Esophagus muscularis mucosa (tissue), 4 donors: ENCODE data around the gene TAPT1. TPM values are rescaled to one million over a fixed set of nuclear protein-coding genes. Genes with fewer than 3 reads are reported as not detected.

Experiments used
- DNase-seq: peaks from one replicate; pipeline ENCODE4 v3.0.0-alpha.2; 2017; ENCODE audit errors: extremely low spot score
- H3K27ac ChIP-seq, 4 donors: fragments of 200-600 bp; sonication (generic); replicated peaks in 1 of 4; 1 replicate in 3 of 4; 2 replicates in 1 of 4; pipeline ENCODE4 v1.5.1; 2016 to 2019; ENCODE audit warnings: mild to moderate bottlenecking in 1 of 4
- H3K27me3 ChIP-seq, 4 donors: fragments of 200-600 bp; sonication (generic); one replicate each; pipeline versions ENCODE4 v1.5.1 to v1.6.0; 2016 to 2019
- H3K36me3 ChIP-seq, 4 donors: fragments of 200-600 bp; sonication (generic); one replicate each; pipeline ENCODE4 v1.5.1; 2016 to 2019
- H3K4me1 ChIP-seq, 4 donors: fragments of 200-600 bp; sonication (generic); one replicate each; pipeline ENCODE4 v1.5.1; 2016 to 2019
- H3K4me3 ChIP-seq, 4 donors: fragments of 200-600 bp; sonication (generic); 1 replicate in 2 of 4; 2 replicates in 2 of 4; pipeline ENCODE4 v1.5.1; 2016 to 2019; ENCODE audit warnings: mild to moderate bottlenecking in 4 of 4, moderate library complexity in 1 of 4
- H3K9me3 ChIP-seq, 4 donors: fragments of 200-600 bp; sonication (generic); 1 replicate in 3 of 4; 2 replicates in 1 of 4; pipeline ENCODE4 v1.5.1; 2016 to 2019
- EP300 ChIP-seq: sonication (generic); formaldehyde crosslinking; IDR thresholded peaks from one replicate; pipeline ENCODE4 v1.6.1; 2017; ENCODE audit warnings: antibody characterized with exemption
- POLR2A ChIP-seq: fragments of 450-650 bp; IDR thresholded peaks from one replicate; pipeline ENCODE4 v1.6.1; 2017; ENCODE audit warnings: antibody characterized with exemption, moderate library complexity, mild to moderate bottlenecking, low read depth
- POLR2AphosphoS5 ChIP-seq, 2 donors: sonication (generic); formaldehyde crosslinking; IDR thresholded peaks; one replicate each; pipeline ENCODE4 v1.6.1; 2017; ENCODE audit warnings: antibody characterized with exemption in 2 of 2
- WGBS: methylation state at CpG from one replicate; pipeline ENCODE4 v1.1.5; 2018; 5-methylcytosine and 5-hydroxymethylcytosine counted together
- intact Hi-C: fragments of 100-400 bp; cut with DNase I; formaldehyde crosslinking; loops from one replicate; pipeline ENCODE4 v1.15.1; 2023
- total RNA-seq, 4 donors: library from RNA; depleted of rRNA; stranded (reverse); fragments of >200 nt; gene quantifications; one replicate each; pipeline versions ENCODE4 v1.1.0 to v1.2.1, GENCODE V29; 2016
- TF ChIP-seq, protein P1 (sequence below), 3 experiments: fragments of 200-600 bp in 2 of 3; fragments of 450-650 bp in 1 of 3; sonication (generic) in 2 of 3; IDR thresholded peaks; one replicate each; pipeline ENCODE4 v1.5.1; 2017 to 2019; ENCODE audit warnings: antibody characterized with exemption in 3 of 3, mild to moderate bottlenecking in 2 of 3, moderate library complexity in 1 of 3

Gene TAPT1
- total RNA-seq, 4 donors from 2014 or later = 18.1 to 27.4 (median 21.6) TPM

DNA sequence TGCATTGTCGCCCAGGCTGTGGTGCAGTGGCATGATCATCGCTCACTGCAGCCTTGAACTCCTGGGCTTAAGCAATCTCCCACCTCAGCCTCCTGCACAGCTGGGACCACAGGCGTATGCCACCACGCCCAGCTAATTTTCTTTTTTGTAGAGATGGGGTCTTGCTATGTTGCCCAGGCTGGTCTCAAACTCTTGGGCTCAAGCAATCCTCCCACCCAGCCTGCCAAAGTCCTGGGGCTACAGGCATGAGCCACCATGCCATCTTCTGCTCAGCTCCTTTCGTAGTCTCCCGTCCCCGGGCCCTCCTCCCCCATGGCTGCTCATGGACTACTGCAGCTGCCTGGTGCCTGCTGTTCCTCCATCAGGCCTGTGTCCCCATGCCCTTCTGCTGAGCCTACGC, 58.1 kb downstream of the TAPT1 start:
- WGBS = 90% methylated on average over 8 of the region's 8 CpGs
- intact Hi-C loops = no loop called here
- H3K4me1 ChIP-seq = no peaks in the 10 kb centered on the region
- peaks cover 42 to 95% (median 71%) of the 10 kb centered on the region in 4 donors for H3K36me3 ChIP-seq
- no peak overlapping the region for H3K4me3 ChIP-seq
- DNase-seq = no peak
- H3K9me3 ChIP-seq = no peaks in the 10 kb centered on the region
- H3K27ac ChIP-seq = no peak overlapping the region
- TF ChIP-seq EP300 (no peak), POLR2AphosphoS5 (IDR thresholded peaks at IDR 0.05) (no peak), POLR2A (no peak)
- no peaks in the 10 kb centered on the region for H3K27me3 ChIP-seq

DNA sequence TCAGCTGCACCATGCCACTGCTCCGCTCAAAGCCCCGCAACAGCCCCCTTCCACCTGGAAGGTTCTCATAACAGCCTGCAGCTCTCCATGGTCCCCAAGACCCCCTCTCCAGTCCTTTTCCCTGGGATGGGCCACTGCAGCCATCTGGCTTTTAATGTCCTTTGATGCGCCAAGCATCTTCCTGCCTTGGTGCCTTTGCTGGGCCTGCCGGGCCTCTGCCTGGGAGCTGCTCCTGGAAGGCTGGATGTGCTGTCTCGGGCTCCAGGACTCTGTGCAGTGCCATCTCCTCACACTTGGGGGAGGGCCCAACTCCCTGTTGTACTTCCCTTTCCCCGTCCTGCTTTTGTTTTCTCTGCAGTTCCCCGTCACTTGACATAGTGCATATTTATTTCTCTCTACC, 60.3 kb downstream of the TAPT1 start:
- DNase-seq = no peak
- no peak overlapping the region for H3K4me3 ChIP-seq
- no peaks in the 10 kb centered on the region for H3K9me3 ChIP-seq
- TF ChIP-seq POLR2AphosphoS5 (IDR thresholded peaks at IDR 0.05) = no peak
- TF ChIP-seq, protein P1, sequence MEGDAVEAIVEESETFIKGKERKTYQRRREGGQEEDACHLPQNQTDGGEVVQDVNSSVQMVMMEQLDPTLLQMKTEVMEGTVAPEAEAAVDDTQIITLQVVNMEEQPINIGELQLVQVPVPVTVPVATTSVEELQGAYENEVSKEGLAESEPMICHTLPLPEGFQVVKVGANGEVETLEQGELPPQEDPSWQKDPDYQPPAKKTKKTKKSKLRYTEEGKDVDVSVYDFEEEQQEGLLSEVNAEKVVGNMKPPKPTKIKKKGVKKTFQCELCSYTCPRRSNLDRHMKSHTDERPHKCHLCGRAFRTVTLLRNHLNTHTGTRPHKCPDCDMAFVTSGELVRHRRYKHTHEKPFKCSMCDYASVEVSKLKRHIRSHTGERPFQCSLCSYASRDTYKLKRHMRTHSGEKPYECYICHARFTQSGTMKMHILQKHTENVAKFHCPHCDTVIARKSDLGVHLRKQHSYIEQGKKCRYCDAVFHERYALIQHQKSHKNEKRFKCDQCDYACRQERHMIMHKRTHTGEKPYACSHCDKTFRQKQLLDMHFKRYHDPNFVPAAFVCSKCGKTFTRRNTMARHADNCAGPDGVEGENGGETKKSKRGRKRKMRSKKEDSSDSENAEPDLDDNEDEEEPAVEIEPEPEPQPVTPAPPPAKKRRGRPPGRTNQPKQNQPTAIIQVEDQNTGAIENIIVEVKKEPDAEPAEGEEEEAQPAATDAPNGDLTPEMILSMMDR (IDR thresholded peaks at IDR 0.05) = no peak
- no peak for TF ChIP-seq POLR2A
- no peak for TF ChIP-seq EP300
- peaks cover 51 to 91% (median 78%) of the 10 kb centered on the region in 4 donors for H3K36me3 ChIP-seq
- no peaks in the 10 kb centered on the region for H3K4me1 ChIP-seq
- WGBS = 95% methylated on average over 7 of the region's 7 CpGs
- no peaks in the 10 kb centered on the region for H3K27me3 ChIP-seq
- intact Hi-C loops = no loop called here
- no peak overlapping the region for H3K27ac ChIP-seq

DNA sequence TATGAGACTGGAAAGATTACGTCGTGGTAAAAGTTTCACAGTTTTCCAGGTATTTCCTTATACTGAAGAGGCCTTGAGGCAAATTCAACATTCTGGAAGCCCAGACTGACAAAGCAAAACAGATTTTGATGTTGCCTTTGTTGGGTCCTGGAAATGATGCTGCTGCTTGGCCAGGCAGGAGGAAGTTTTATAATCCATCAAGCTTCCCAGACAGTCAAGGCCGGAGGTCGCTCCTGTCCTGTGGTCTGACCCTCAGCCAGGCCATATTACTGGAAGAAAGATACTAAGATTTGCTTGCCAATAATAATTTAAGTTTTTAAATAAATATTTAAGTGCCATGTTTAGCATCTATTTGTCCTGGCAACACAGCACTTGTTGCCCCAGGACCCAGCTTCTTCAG, 63.4 kb downstream of the TAPT1 start:
- no peak overlapping the region for H3K27ac ChIP-seq
- intact Hi-C loops = no loop called here
- no peak for DNase-seq

DNA sequence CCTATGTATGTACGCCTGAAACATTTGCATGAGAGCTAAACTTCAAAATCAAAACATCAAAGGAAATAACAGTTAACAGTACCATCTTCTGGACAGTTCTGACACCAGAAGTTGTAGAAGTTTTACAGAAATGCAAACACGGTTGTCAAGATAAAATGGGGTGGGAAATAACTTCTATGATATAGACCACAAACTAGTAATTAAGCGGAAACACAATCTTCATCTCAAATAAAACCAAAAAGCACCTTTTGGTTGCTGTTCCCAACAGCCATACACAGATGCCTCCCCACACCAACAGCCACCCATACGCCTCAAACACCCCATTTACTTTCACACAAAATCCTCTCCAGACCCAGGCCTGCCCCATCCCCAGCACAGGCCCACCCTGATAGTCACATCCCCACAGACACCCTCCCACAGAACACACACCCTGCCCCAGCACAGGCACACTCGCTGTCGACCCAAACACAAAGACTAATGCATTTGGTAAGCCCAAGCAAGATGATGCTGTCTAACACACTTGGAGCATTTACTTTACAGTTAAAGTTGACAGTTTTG, 64.3 kb downstream of the TAPT1 start:
- H3K9me3 ChIP-seq = no peaks in the 10 kb centered on the region
- no peak overlapping the region for H3K27ac ChIP-seq
- peaks cover 42 to 61% (median 52%) of the 10 kb centered on the region in 4 donors for H3K36me3 ChIP-seq
- peaks cover 0 to 5% (median 0%) of the 10 kb centered on the region in 4 donors for H3K4me1 ChIP-seq
- no peak for DNase-seq
- no peak overlapping the region for H3K4me3 ChIP-seq
- WGBS = 72% methylated on average over 6 of the region's 6 CpGs
- no peaks in the 10 kb centered on the region for H3K27me3 ChIP-seq
- TF ChIP-seq POLR2AphosphoS5 (IDR thresholded peaks at IDR 0.05) (no peak), EP300 (no peak), POLR2A (no peak)
- TF ChIP-seq, protein P1 (IDR thresholded peaks at IDR 0.05) = no peak
- intact Hi-C loops = no loop called here

More for the DNA sequence above, 63.4 kb downstream of the TAPT1 start:
- Histone ChIP-seq H3K4me1 (peaks cover 0 to 4% (median 0%) of the 10 kb centered on the region in 4 donors), H3K4me3 (no peak overlapping the region), H3K27me3 (no peaks in the 10 kb centered on the region), H3K9me3 (no peaks in the 10 kb centered on the region), H3K36me3 (peaks cover 46 to 68% (median 56%) of the 10 kb centered on the region in 4 donors)
- WGBS = 84% methylated on average over 4 of the region's 4 CpGs
- TF ChIP-seq, protein P1 (IDR thresholded peaks at IDR 0.05) = no peak
- no peak for TF ChIP-seq POLR2AphosphoS5 (IDR thresholded peaks at IDR 0.05)
- no peak for TF ChIP-seq POLR2A
- TF ChIP-seq EP300 = no peak

DNA sequence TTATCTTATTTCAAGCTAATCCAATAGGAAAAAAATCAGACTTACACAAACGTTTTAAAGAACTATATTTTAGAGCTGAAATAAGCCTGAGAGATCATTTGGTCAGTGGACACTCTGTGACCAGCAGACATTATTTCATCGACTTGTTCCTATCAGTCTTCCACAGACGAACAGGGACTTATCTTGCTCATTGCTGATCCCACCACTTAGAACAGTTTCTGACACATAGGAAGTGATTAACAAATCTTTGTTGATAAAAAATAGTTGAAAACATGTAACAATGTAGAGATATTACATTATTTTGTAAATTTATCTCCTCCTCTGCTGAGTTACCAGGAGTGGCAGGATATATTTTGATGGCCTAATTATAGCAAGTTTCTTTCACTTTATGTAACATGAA, 65.8 kb downstream of the TAPT1 start:
- peaks cover 31 to 46% (median 38%) of the 10 kb centered on the region in 4 donors for H3K36me3 ChIP-seq
- H3K4me3 ChIP-seq = no peak overlapping the region
- no peak overlapping the region for H3K27ac ChIP-seq
- DNase-seq = no peak
- TF ChIP-seq, protein P1 (IDR thresholded peaks at IDR 0.05) = no peak
- TF ChIP-seq EP300 = no peak
- TF ChIP-seq POLR2AphosphoS5 (IDR thresholded peaks at IDR 0.05) = no peak
- TF ChIP-seq POLR2A = no peak
- 85% methylated on average over 3 of the region's 3 CpGs for WGBS
- no peaks in the 10 kb centered on the region for H3K9me3 ChIP-seq
- H3K27me3 ChIP-seq = no peaks in the 10 kb centered on the region
- intact Hi-C loops = no loop called here
- peaks cover 0 to 14% (median 6%) of the 10 kb centered on the region in 4 donors for H3K4me1 ChIP-seq
